Inflammatory macrophage treated with lipopolysaccharide for 4 hours (primary cell): ENCODE measurements around the gene ANKRD23.
"Not testable (repeated sequence)": the region's sequence is repeated elsewhere in the genome, so short reads cannot be mapped to it uniquely, and the experiment has no call there.

ENCODE experiments used
- DNase-seq: peaks from one replicate; pipeline ENCODE4 v3.0.0-alpha.2; 2020

ANKRD23 gene

DNA sequence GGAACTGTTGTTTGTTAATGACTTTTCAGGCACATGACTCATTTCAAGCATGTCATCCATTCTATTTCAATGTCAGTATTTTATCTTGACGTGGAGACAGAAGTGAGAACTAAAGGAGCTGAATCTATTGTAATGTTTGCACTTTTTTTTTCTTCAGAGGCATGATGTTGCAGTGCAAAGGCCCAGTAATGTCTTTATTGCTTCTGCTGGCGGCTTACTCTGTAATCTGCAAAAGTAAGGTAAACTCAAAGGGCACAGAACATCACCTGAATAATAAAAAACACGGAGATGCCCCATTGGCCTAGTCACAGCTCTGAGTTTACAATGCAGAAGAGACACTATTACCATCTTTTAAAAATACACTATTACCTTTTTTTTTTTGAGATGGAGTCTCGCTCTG, 30.2 kb downstream of the ANKRD23 start:
- DNase-seq: no peak

DNA sequence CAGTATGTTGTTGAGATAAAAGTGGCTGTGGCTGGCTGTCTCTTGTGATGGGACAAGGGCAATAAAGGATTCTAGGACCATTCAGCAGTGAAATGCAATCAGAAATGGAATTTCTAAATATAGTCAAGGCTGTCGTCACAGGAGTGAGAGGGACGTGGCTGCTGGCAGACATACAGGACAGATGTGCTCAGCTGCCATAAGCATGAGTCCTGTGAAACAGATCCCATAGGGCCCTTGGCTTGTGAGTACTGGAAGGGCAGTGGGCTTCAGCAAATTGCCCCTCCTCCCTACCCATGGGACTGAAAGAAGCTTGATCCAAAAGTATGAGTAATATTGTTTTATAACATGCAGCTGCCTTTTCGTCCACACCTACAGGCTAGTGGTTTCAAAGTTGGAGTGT, 31.9 kb downstream of the ANKRD23 start:
- no peak for DNase-seq

GRCh38 chr2:96810783-96811192, 33.0 kb downstream of the ANKRD23 start:
- DNase-seq: no peak

DNA sequence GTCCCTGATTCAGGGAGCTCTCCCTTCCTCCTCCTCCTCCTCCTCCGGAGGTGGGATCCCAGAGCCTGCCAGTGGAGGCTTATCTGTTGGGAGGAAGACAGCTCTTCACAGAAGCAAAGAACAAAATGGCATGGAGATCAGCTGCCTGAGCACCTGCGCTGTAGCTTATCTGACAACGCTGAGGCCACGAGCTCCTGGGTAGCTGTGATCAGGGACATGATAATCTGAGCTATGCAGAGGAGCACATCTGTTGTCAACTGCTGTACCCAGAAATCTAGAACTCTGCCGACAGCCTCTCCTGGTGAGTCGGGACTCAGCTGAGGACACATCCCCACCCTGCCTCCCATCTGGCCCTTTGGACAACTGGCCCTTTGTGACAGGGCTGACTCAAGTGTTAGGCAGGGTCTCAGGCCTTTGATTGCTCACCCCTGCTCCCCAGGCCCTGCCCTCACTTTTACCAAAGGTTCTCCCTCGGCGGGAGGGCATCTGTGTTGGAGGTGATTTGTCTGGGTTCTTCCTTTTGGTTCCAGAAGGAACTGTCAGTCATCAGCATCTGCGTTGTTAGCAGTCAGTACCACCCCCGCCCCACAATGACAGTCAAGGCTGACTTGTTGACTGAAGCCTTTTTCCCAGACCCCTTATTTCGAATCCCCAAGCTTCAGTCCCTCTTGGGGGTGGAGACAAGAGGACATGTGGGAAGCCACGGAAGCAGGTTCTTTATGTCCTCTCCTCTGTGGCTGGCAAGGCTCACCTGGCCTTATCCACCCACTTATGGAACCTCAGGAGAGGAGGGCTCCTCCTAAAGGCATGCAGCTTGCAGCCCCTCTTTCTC, 33.7 kb downstream of the ANKRD23 start:
- no peak for DNase-seq

DNA sequence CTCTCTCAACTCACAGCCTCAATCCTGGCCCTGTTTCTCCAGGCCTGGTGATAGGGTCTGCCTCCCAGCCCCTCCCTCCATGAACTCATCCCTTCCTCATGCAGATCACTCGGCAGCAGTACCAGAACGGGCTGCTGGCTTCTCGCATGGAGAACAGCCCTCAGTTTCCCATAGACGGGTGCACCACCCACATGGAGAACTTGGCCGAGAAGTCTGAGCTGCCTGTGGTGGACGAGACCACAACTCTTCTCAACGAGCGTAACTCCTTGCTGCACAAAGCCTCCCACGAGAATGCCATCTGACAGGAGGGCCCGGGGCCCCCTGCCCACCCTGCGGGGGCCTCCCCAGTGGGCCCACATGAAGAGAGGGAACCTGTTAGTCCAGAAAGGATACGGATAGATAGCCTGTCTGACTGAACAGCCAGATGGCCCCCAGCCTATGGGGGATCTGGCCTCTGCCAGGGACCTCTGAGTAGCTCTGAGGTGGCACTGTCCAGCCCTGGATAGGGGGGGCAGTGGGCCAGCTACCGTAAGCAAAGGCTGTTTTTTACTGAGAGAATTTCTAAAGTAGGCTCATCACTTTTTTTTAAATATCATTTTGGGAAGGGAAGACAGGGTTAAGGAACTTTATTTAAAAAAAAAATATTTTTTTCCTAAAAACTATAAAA, 34.5 kb downstream of the ANKRD23 start:
- DNase-seq: no peak

DNA sequence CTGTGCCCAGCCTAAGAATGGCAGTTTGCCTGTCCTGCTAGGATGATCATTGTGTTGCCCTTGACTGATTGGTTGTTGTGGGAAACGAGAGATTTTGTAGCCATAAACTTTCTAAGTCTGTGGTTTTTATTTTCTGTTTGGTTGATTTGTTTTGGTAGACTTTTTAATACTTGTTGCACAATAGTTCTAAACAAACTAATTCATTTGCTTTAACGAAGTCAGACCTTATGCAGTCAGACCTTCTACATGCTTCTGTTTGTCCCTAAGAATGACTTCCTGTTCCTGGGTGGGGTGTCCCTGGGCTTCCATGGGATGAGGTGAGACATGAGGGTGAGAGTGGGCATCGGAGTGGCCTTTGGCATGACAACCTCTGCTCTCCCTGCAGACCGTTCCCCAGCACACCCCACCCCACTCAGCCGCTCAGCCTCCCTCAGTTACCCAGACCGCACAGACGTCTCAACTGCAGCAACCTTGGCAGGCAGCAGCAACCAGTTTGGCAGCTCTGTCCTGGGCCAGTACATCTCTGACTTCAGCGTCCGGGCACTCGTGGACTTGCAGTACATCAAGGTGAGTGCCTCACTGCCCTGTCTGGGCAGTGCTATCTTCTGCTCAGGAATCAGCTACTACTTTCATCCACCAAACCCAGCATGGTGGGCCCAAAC, 35.5 kb downstream of the ANKRD23 start:
- no peak for DNase-seq

GRCh38 chr2:96807127-96807471, 36.7 kb downstream of the ANKRD23 start:
- no peak for DNase-seq

DNA sequence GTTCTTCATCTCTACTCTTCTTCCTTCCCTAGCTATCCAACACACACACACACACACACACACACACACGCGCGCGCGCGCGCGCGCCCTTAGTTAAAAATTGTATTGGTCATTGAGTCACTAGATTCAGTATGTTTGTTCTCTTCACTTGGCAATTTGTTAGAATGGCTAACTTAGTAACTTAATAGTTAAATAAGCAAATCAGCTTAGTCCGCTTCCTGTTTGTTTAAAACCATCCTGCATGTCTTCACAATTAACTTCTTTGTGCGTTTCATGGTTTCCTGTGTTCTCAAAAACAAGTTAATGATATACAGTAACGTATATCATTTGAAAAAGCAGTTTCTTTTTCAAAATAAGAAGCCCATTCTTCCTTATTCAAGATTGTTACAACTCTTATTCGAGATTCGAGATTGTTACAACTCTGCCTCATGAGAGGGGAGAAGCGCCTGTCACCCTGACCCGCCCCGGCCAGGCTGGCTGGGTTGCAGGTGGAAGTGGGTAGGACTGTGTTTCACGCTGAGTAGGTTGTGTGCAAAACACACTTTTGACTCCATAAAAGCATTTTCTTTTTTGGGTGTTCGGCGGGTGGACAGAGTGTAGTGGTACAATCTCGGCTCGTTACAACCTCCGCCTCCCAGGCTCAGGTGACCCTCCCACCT, 37.2 kb downstream of the ANKRD23 start:
- DNase-seq: no peak

GRCh38 chr2:96805946-96806345, 37.9 kb downstream of the ANKRD23 start:
- DNase-seq: not testable (repeated sequence)

- peak; percentile 55 for DNase-seq
Measured at GRCh38 chr2:96804986-96805385, 38.8 kb downstream of the ANKRD23 start.

GRCh38 chr2:96802721-96803120, 41.1 kb downstream of the ANKRD23 start:
- no peak for DNase-seq

DNA sequence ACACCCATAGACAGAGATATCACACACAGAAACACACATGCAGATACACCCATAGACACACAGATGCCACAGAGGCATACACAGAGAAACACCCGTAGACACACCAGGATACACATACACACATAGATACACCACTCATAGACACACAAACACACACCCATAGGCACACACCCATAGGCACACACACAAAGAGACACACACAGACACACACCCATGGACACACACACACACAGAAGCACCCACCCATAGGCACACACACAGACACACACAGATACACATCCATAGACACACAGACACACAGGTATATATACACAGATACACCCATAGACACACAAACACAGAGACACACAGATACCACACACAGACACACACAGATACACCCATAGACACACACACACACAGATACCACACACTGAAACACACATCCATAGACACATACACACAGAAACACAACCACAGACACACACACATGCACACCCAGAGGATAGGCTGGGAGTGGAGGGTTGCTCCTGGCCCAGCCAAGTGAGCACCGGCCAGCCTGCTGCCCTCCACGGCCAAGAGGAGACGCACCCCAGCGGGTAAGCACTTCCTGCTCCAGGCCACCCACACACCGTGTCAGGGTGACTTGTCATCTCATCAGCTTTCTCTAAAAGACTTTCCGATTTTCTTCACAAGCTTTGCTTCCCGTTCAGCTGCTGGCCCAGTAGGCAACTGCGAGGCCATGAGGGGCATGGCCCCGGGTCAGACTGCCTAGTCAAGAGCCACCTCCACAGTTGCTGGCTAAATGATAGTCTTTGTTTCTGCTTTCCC, 41.8 kb downstream of the ANKRD23 start:
- DNase-seq: peak; percentile 93

GRCh38 chr2:96801005-96801785, 42.6 kb downstream of the ANKRD23 start:
- DNase-seq: peak; percentile 54

GRCh38 chr2:96800061-96801004, 43.5 kb downstream of the ANKRD23 start:
- DNase-seq: no peak

DNA sequence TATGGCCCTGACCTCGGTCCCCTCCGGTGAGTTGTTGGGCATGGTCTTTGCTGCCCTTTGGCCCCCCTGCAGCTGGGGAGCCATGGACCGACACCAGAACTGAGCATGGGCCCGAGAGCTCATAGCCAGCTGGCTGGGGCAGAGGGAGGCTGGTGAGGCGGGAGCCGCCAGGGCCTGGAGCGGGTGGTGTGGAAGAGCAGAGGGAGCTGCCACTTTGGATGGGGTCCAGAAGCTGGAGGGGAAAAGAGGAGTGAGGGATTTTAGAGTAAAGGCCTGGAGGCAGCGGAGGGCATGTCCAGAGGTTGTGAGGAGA, 44.2 kb downstream of the ANKRD23 start:
- no peak for DNase-seq

DNA sequence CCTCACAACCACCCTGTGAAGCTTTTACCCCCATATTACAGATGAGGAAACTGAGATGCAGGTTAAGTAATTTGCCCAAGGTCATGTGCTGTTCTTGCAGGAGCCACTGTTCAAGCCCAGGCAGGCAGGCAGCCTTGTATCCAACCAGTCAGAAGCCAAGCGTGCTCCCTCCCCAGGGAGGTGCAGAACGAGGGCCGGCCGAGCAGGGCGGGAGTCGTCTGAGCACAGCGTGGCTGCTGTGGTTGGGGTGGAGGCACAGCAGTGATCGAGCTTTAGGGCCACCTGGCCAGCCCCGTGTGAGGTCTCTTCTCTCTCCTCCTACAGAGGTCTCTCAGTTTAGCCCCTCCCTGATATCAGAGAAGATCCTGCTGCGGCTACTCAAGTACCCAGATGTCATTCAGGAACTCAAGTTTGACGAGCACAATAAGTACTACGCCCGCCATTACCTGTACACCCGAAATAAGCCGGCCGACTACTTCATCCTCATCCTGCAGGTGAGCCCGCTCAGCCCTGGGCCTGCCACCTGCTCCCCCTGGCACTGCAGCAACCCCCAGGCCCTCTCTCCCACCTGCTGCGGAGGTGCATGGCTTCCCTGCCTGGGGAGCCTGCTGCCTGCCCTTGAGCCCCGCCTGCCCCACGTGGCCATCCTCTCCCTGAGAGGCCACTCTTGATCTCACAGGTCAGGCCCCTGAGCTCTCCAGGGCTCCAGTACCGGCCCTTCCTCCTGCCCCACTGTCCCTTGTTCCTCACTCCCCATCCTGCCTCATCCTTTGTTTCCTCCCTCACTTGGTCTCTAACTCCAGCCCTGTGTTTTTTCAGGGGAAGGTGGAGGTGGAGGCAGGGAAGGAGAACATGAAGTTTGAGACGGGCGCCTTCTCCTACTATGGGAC, 44.8 kb downstream of the ANKRD23 start:
- no peak for DNase-seq

DNA sequence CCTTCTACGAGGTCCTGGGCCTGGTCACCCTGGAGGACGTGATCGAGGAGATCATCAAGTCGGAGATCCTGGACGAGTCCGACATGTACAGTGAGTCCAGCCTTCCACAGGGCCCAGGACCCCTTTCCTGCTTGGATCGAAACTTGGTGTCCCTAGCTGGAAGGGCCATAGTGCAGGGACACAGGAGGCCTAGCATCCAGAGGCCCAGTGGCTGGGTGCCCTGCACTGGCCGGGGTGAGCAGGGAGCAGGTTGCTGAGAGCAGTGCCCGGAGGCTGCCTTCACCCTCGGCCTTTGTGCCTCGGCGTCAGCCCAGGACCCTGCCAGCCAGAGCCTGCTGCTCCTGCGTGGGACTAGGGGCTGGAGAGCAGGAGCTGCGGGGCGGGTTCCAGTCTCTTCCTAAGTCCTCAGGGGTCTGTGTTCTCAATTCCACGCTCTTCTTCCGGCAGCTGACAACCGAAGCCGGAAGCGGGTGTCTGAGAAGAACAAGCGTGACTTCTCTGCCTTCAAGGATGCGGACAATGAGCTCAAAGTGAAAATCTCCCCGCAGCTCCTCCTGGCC, 46.7 kb downstream of the ANKRD23 start:
- DNase-seq: no peak

DNA sequence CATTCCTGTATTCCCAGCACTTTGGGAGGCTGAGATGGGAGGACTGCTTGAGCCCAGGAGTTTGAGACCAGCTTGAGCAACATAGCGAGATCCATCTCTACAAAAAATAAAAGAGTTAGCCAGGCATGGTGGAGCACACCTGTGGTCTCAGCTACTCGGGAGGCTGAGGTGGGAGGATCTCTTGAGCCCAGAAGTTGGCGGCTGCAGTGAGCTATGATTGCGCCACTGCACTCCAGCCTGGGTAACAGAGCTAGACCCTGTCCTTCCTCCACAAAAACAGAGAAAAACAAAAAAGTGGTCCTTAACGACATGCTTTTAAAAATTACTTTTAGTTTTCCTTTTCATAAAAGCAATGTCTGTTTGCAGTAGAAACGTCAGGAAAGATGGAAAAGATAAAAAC, 47.3 kb downstream of the ANKRD23 start:
- not testable (repeated sequence) for DNase-seq

DNA sequence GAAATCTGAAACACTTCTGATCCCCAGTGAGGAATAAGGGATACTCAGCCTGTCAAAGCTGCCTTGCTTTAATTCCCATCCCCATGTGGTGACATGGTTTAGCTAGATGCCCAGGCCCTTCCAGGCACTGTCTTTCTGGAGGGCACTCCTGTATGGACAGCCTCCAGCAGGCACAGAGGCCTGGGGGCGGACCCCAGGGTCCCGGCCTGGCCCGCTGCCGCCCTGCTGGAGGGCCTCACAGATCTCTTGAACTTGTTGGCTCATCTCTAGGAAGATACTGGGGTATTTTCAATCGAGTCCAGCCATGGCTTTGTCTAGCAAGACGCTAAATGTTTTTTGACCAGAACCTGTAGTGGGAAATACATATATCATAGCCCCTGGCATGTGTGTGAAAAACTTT, 48.7 kb downstream of the ANKRD23 start:
- no peak for DNase-seq
